ENCODE measurements around the gene TBX3.

DNA sequence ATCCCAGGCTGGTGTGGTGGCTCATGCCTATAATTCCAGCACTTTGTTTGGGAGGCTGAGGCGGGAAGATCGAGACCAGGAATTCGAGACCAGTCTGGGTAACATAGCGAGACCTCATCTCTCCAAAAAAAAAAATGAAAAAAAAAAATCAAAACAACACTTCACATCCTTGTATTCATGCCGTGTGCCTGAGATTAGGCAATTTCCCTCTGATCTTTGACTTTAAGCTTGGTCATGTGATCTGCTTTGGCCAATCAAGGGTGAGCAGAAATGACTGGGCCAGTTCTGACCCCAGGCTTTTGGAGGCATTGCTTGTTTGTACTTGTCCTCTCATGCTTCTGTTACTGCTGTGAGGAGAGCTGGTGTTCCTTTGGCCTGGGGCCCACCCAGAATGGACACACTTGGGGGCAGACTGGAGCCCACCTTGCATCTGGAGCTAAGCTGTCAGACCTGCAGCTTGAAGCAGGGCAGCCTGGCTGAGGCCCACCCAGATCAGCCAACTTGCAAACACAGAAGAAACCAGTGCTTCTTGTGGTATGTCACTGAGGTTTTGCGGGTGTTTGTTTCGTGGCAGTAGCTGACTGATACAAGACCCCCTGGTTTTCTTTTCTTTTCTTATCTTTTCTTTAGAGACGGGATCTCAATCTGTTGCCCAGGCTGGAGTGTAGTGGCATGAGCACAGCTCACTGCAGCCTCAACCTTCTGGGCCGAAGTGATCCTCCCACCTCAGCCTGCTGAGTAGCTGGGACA lies 29.7 kb upstream of the TBX3 start:
- TF ChIP-seq, protein P1, sequence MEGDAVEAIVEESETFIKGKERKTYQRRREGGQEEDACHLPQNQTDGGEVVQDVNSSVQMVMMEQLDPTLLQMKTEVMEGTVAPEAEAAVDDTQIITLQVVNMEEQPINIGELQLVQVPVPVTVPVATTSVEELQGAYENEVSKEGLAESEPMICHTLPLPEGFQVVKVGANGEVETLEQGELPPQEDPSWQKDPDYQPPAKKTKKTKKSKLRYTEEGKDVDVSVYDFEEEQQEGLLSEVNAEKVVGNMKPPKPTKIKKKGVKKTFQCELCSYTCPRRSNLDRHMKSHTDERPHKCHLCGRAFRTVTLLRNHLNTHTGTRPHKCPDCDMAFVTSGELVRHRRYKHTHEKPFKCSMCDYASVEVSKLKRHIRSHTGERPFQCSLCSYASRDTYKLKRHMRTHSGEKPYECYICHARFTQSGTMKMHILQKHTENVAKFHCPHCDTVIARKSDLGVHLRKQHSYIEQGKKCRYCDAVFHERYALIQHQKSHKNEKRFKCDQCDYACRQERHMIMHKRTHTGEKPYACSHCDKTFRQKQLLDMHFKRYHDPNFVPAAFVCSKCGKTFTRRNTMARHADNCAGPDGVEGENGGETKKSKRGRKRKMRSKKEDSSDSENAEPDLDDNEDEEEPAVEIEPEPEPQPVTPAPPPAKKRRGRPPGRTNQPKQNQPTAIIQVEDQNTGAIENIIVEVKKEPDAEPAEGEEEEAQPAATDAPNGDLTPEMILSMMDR (IDR thresholded peaks at IDR 0.05) = no peak
- no peak for TF ChIP-seq POLR2A (IDR thresholded peaks at IDR 0.05)

All from right lobe of liver (tissue), 4 donors.